ENCODE results near the gene MACROH2A1.

The MACROH2A1 gene

GRCh38 chr5:135357685-135358084 lies 41.3 kb downstream of the MACROH2A1 start:
- in situ Hi-C loops (cut with MboI; ENCODE audit: low sequenced_read_pairs): no loop called here

DNA sequence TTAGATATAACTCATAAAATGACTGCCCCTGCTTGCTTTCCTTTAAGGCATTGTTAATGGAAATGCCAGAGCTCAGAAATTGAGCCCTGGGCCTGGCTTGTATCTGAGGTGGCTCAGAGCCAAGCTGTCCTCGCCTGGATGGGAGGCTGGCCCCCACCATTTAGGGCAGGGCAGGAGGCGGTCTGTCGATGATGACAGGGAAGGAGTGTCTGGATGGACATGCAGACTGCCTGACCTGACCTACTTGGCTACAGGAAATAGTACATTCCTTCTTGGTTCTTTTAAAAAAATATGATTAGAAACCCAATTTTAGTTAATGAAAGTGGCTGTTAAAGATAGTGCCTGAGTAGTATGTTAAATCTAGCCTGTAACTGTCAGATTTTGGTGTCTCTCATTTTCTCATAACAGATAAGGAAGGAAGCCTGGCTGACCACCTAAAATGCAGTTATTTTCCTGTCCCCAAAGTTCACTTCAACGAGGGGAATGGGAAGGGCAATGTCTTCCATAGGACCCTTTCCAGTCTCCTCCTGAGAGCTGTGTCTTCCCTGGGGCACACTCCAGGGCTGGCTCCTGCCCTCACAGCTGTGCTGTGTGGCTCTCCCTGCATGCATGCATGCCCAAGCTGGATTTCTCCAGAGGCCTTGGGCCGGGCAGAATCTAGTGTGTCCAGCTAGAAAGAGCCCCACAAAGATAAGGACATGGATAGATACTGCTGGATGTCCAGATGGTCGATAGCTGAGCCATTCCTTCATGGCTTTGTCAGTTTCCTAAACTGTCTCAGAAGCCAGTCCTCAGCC lies 42.3 kb downstream of the MACROH2A1 start:
- in situ Hi-C loops (cut with MboI; ENCODE audit: low sequenced_read_pairs): no loop called here

DNA sequence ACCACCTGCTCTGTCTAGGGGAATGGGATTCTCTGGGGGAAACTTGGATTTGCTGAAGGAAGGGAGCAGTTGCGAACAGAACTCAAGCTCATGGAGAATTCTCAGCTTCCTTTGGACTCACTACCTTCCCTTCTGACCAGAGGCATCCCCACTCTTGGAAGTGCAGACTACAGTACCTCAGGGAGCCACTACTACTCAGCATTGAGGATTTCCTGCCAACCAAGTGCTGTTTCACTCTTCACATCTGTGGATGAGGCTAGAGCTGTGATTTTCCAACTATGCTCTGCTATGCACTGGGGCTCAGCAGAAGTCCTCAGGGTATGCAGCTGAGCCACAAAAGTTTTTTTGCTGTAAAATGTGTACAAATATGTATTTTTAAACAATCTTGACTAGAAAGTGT lies 43.9 kb downstream of the MACROH2A1 start:
- in situ Hi-C loops (cut with MboI; ENCODE audit: low sequenced_read_pairs): no loop called here

DNA sequence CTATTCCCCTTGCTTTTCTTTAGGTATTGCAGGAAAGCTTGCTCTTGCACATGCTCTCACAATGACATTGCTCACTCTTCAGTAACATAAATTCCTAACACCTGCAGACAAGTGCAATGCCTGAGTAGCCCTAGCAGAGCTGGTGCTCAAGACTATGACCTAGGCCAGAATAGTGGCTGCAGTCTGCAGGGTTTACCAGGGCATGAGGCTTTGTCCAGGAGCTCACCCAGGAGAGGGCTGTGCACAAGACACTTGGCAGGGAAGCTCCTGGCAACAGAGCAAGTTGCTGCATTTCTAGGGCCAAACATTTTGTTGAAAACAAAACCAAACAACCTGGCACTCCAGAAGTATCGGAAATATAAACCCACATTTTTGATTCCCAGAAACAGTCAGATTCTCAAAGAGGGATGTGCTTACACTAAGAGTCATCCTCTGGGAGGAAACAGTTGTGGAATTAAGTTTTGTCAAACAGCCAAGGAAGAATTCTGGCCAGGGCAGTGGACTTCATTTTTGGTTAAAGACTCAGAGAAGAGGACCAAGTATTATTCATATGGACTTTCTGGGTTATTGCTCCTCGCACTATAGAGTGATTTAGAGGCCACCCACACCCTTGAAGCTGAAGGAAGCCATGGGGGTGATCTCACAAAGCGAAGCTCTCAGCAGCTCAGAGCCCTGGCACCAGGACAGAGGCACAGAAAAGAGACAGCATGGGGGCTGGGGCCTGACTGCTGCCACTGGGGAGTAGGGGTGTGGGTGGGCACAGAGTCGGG lies 44.9 kb downstream of the MACROH2A1 start:
- in situ Hi-C loops (cut with MboI; ENCODE audit: low sequenced_read_pairs): no loop called here

DNA sequence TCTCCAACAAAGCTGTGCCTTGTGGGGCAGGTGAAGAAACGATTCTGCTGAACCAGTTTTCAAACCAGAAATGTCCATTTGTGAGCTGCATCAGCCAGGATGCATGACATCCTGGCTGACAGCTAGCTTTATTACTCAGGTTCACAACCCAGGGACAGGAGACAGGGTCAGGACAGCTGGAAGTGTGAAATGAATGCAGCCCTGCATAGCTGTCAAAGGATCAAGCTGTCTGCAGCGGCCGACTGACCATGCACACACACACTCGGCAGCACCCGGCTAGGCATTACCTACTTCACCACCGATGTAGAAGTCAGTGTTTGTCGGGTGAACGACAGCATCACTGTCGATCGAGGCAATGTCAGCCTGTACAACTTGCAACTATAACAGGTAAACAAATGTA lies 48.5 kb downstream of the MACROH2A1 start:
- in situ Hi-C loops (cut with MboI; ENCODE audit: low sequenced_read_pairs): no loop called here

GRCh38 chr5:135349886-135350285 lies 49.1 kb downstream of the MACROH2A1 start:
- in situ Hi-C loops (cut with MboI; ENCODE audit: low sequenced_read_pairs): no loop called here

DNA sequence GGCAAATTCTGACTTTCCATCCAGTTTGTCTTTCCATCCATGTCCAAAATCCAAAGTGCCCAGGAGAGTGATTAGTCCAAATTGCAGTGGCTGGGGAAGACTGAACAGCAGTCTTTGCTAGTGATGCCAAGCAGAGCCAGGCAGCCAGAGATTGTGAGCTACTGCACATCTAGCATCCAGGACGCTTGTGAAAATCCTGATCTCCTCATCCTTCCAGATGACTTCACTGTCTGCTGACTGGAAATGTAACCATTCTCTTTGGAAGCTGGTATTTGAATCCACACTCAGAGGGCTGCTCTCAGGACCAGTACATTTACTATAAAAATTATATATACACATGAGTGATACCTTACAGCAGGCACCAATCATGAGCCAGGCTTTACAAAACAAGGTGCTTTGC lies 49.6 kb downstream of the MACROH2A1 start:
- in situ Hi-C loops (cut with MboI; ENCODE audit: low sequenced_read_pairs): no loop called here

DNA sequence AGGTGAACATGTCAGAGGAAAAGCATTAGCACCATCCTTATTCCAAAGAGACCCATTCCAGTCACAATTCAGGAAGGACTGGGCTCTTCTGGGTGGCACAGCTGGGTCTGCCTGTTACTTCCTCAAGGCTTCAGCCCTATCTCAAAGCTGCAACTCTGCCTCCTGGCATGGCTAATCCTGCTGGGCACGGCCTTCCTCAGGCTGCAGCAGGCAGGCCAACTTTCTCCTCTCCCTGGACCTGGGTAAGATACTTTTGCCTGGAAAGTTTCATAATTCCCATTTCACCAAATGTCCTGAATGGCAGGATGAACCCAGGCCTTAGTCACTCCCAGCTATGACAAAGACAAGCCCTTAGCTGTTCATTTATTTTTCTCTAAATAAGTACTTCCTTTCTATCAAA lies 50.1 kb downstream of the MACROH2A1 start:
- in situ Hi-C loops (cut with MboI; ENCODE audit: low sequenced_read_pairs): no loop called here

DNA sequence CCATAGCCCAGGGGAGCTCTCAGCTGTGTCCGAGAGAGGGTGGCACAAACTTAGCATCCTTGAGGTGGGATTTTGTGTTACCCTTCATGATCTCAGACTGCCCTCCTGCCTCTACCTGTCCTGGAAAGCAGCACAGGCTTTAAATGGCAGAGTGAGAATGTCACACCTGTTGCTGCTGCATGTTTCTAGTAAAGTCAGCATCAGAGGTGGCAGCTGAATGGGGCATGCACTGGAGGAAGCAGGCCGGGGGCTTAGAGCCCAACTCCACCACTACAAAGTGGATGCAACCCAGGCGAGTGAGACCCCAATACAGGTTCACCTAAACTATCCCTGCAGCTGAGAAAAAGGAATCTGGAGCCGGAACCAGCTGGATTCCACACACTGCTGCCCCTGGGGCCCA lies 51.6 kb downstream of the MACROH2A1 start:
- in situ Hi-C loops (cut with MboI; ENCODE audit: low sequenced_read_pairs): no loop called here

GRCh38 chr5:135345956-135346731 lies 52.9 kb downstream of the MACROH2A1 start:
- in situ Hi-C loops (cut with MboI; ENCODE audit: low sequenced_read_pairs): no loop called here

DNA sequence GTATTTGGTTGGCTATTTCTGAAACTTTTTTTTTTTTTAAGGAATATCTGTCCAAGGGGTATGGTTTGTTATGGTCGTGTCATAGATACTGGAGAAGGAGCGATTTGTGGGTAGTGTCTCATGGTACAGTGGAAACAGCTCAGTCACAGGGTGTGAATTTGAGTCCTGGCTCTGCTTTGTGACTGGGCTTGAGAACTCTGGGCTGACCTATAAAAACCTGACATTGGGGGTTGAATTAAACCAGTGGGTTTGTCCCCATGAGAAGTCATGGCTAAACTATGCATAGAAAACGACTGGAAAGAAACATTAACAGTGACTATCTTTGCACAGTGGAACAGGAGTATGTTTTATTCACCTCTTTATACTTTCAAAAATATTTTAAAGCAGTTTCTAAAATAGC lies 54.7 kb downstream of the MACROH2A1 start:
- in situ Hi-C loops (cut with MboI; ENCODE audit: low sequenced_read_pairs): no loop called here

- in situ Hi-C loops (cut with MboI; ENCODE audit: low sequenced_read_pairs): no loop called here
Observed at GRCh38 chr5:135343413-135343812, 55.6 kb downstream of the MACROH2A1 start.

DNA sequence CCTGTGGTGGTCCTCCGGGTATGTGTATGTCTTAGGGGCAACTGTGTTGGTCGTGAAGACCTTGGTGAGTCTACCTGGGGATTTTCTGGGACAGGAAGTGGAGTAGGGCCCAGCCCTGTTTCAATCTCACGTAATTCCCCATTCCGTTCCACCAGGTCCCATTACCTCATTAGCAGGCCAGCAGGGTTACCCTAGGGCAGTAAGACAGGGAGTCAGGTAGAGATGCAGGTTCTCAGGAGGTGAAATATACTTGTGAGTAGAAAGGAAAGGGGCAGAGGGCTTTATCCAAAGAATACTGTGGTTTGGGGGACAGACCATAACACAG lies 56.5 kb downstream of the MACROH2A1 start:
- in situ Hi-C loops (cut with MboI; ENCODE audit: low sequenced_read_pairs): no loop called here

DNA sequence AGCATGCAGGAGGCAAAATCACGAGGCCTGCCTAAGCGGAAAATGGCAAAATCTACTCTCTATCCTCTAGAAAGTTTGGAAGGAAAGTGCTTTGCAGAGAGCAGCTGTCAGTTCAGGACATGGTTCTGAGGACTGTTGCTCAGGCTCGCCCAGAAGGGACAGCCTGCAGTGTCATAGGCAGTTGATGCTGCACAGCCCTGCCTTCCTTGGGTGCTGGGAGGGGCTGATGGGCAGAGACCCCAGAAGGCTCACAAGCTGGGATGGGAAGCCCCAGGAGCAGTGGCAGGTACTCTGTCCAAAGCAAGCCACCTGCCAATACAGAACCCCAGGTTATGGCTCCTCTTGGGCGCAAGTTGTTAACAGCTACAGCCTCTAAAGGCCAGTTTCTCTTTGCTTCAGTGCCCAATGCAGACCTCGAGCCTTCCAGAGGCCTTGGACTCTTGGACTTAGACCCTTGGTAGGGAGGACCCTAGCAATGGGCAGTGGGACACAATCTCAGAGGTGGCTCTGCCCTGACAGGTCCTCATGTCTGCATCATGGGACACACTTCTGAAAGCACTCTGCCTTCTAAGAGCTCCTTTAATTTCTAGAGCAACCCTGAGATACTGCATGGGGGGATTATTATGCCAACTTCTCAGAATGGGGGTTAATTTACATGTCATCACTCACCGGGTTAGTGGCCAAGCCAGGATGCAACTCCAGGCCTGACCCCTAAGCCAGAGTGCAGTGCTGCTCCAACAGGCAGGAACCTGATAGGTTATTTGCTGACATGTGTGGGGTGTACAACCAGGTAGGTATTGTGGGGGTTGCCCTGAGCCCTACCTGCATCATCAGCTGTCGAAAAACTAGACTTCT lies 57.1 kb downstream of the MACROH2A1 start:
- in situ Hi-C loops (cut with MboI; ENCODE audit: low sequenced_read_pairs): no loop called here

- in situ Hi-C loops (cut with MboI; ENCODE audit: low sequenced_read_pairs): no loop called here
Observed at GRCh38 chr5:135341016-135341666, 57.9 kb downstream of the MACROH2A1 start.

- in situ Hi-C loops (cut with MboI; ENCODE audit: low sequenced_read_pairs): no loop called here
Observed at GRCh38 chr5:135340568-135340967, 58.5 kb downstream of the MACROH2A1 start.

DNA sequence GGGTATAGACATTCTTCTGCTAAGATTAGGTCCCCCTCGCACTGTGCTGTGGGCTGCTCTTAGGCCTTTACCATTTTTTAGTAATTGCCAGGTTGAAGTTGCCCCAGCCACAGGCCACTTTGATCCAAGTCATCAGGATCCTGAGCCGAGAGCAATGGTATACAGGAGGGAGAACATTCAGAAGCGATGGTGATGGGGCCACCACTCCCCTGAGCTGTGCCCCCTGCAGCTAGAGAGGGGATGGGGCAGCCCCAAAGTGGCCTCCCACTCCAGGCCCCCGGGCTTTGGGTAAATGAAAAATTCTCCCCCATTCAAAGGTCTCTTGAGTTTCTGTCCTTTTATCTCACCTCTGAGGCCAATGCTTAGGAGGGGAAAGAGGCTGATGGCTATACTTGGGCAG lies 59.4 kb downstream of the MACROH2A1 start:
- in situ Hi-C loops (cut with MboI; ENCODE audit: low sequenced_read_pairs): no loop called here

DNA sequence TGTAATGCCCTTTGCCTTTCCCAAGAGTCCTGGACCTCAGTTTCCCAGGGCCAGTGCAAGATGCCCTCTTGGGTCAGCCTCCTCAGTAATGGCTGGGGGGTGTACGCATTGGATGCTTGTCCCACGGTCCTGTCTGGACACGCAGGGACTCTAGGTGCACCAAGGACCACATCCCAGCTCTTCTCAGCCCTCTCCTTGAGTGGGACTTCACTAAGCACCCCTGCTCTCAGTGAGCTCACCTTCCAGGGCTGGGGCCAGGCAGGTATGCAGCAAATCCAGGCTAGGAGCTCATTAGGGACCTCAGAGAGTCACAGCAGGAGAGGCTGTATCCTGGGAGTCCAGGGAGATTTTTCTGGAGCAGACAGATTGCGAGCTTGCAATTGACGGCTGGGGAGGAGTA lies 59.8 kb downstream of the MACROH2A1 start:
- in situ Hi-C loops (cut with MboI; ENCODE audit: low sequenced_read_pairs): no loop called here

- in situ Hi-C loops (cut with MboI; ENCODE audit: low sequenced_read_pairs): no loop called here
Observed at GRCh38 chr5:135337064-135337463, 62.0 kb downstream of the MACROH2A1 start.
